IMR-90 (cell line): Measurements from ENCODE around the gene PGPEP1. TPM values are rescaled to one million over a fixed set of nuclear protein-coding genes. Genes with fewer than 3 reads are reported as not detected.

Source experiments
- ATAC-seq: fragments of 200-7000 bp; cut with Tn5 transposase; 2 replicates; pipeline ENCODE4 v1.9.1; 2020; ENCODE audit warnings: low read depth, mild to moderate bottlenecking, moderate library complexity
- BruUV-seq: library from RNA; stranded (reverse); fragments of 400-500 nt; replicated peaks from 2 replicates; lab custom pipeline; 2021; lab: Mats Ljungman, UMichigan
- CTCF ChIA-PET: fragments of 300-600 bp; formaldehyde crosslinking; extraction: SDS; loops from one replicate; lab custom pipeline; 2021; ENCODE audit warnings: antibody characterized with exemption; lab: Yijun Ruan, JAX
- POLR2A ChIA-PET: fragments of 300-600 bp; sonication (Branson Sonifier 250); formaldehyde crosslinking; loops from one replicate; lab custom pipeline; 2022; ENCODE audit warnings: antibody characterized with exemption; ENCODE audit not compliant: unreplicated experiment; lab: Charles Lee
- DNase-seq: peaks from one replicate; pipeline ENCODE4 v3.0.0; 2013
- H2AFZ ChIP-seq: replicated peaks from 2 replicates; pipeline ENCODE3; 2013; ENCODE audit warnings: low read length, mild to moderate bottlenecking; ENCODE audit not compliant: poor library complexity
- H2AK5ac ChIP-seq: 2 replicates; pipeline ENCODE4 v1.6.1; 2013; ENCODE audit warnings: low read depth, low read length, inconsistent platforms
- H2AK9ac ChIP-seq: replicated peaks from 2 replicates; pipeline ENCODE3; 2013; ENCODE audit warnings: mild to moderate bottlenecking, low read depth, low read length, moderate library complexity; ENCODE audit not compliant: poor library complexity
- H2BK120ac ChIP-seq: 2 replicates; pipeline ENCODE4 v1.6.1; 2013; ENCODE audit warnings: low read depth, low read length, inconsistent platforms
- H2BK15ac ChIP-seq: 3 replicates; pipeline ENCODE4 v1.6.1; 2013; ENCODE audit warnings: low read depth, low read length, inconsistent platforms
- H2BK20ac ChIP-seq: 2 replicates; pipeline ENCODE4 v1.6.1; 2013; ENCODE audit warnings: low read depth, mild to moderate bottlenecking, inconsistent platforms, low read length, moderate library complexity
- H2BK5ac ChIP-seq: 2 replicates; pipeline ENCODE4 v1.6.1; 2013; ENCODE audit warnings: mild to moderate bottlenecking, low read depth, low read length, inconsistent platforms; ENCODE audit not compliant: poor library complexity, severe bottlenecking
- H3K14ac ChIP-seq: replicated peaks from 2 replicates; pipeline ENCODE4 v1.6.1; 2013; ENCODE audit warnings: low read depth, low read length, inconsistent platforms
- H3K18ac ChIP-seq: 2 replicates; pipeline ENCODE4 v1.6.1; 2013; ENCODE audit warnings: low read depth, low read length, control low read depth
- H3K23ac ChIP-seq: 2 replicates; pipeline ENCODE4 v1.6.1; 2013; ENCODE audit warnings: low read depth, low read length, inconsistent platforms
- H3K27ac ChIP-seq: 2 replicates; pipeline ENCODE4 v1.5.1; 2013; ENCODE audit warnings: mild to moderate bottlenecking, control low read depth, low read length; ENCODE audit not compliant: insufficient read depth
- H3K27me3 ChIP-seq: 2 replicates; pipeline ENCODE4 v1.6.1; 2013; ENCODE audit warnings: low read length; ENCODE audit not compliant: control insufficient read depth, insufficient read depth
- H3K36me3 ChIP-seq: 2 replicates; pipeline ENCODE4 v1.6.1; 2013; ENCODE audit warnings: low read length, mixed read lengths; ENCODE audit not compliant: control insufficient read depth, insufficient read depth
- H3K4ac ChIP-seq: 2 replicates; pipeline ENCODE4 v1.6.1; 2013; ENCODE audit warnings: low read depth, low read length, inconsistent platforms
- H3K4me1 ChIP-seq: 2 replicates; pipeline ENCODE4 v1.6.1; 2013; ENCODE audit warnings: low read length, mixed read lengths; ENCODE audit not compliant: control insufficient read depth, insufficient read depth
- H3K4me2 ChIP-seq: 2 replicates; pipeline ENCODE4 v1.6.1; 2013; ENCODE audit warnings: low read depth, mild to moderate bottlenecking, control low read depth, low read length, moderate library complexity
- H3K4me3 ChIP-seq: 2 replicates; pipeline ENCODE4 v1.5.1; 2013; ENCODE audit warnings: low read depth, mild to moderate bottlenecking, control low read depth, low read length, moderate library complexity; ENCODE audit not compliant: insufficient read depth
- H3K56ac ChIP-seq: 2 replicates; pipeline ENCODE4 v1.6.1; 2013; ENCODE audit warnings: low read length, inconsistent platforms; ENCODE audit not compliant: insufficient read depth; ENCODE audit errors: extremely low read depth
- H3K79me1 ChIP-seq, 2 experiments: 2 replicates each; pipeline ENCODE4 v1.6.1; 2013; ENCODE audit warnings: low read length in 2 of 2, inconsistent platforms in 1 of 2, low read depth in 1 of 2
- H3K9ac ChIP-seq: 2 replicates; pipeline ENCODE4 v1.6.1; 2013; ENCODE audit warnings: low read depth, low read length, control low read depth
- H3K9me1 ChIP-seq: 2 replicates; pipeline ENCODE4 v1.6.1; 2013; ENCODE audit warnings: low read length, inconsistent platforms; ENCODE audit not compliant: insufficient read depth
- H3K9me3 ChIP-seq: 2 replicates; pipeline ENCODE4 v1.6.1; 2013; ENCODE audit warnings: low read length; ENCODE audit not compliant: control insufficient read depth, insufficient read depth
- H4K20me1 ChIP-seq: 2 replicates; pipeline ENCODE4 v1.6.1; 2013; ENCODE audit warnings: low read length, inconsistent platforms; ENCODE audit not compliant: insufficient read depth
- H4K5ac ChIP-seq: 2 replicates; pipeline ENCODE4 v1.6.1; 2013; ENCODE audit warnings: mild to moderate bottlenecking, low read depth, low read length, control low read depth
- H4K8ac ChIP-seq, 2 experiments: 2 replicates each; pipeline ENCODE4 v1.6.1; 2013; ENCODE audit warnings: low read depth in 2 of 2, low read length in 2 of 2, control low read depth in 1 of 2, inconsistent platforms in 1 of 2
- H4K91ac ChIP-seq: 2 replicates; pipeline ENCODE4 v1.6.1; 2013; ENCODE audit warnings: low read depth, low read length, inconsistent platforms; ENCODE audit not compliant: insufficient read depth
- CEBPB ChIP-seq: IDR thresholded peaks from 2 replicates; pipeline ENCODE4 v1.6.1; 2012; ENCODE audit warnings: low read depth, low read length, improper control_type of control experiment
- CHD1 ChIP-seq: IDR thresholded peaks from 2 replicates; pipeline ENCODE4 v1.6.1; 2012; ENCODE audit warnings: low read depth, low read length, improper control_type of control experiment
- ELK1 ChIP-seq: fragments of 150-350 bp; IDR thresholded peaks from 2 replicates; pipeline ENCODE4 v1.6.1; 2016; ENCODE audit warnings: low read depth, mild to moderate bottlenecking, low read length, moderate library complexity, borderline replicate concordance
- MXI1 ChIP-seq: IDR thresholded peaks from 2 replicates; pipeline ENCODE4 v1.6.1; 2012; ENCODE audit warnings: low read depth, mild to moderate bottlenecking, low read length, moderate library complexity, borderline replicate concordance
- POLR2A ChIP-seq: IDR thresholded peaks from 2 replicates; pipeline ENCODE4 v1.6.1; 2012; ENCODE audit warnings: mild to moderate bottlenecking, low read depth, low read length
- RCOR1 ChIP-seq: IDR thresholded peaks from 2 replicates; pipeline ENCODE4 v1.6.1; 2012; ENCODE audit warnings: mild to moderate bottlenecking, low read length, improper control_type of control experiment; ENCODE audit not compliant: insufficient replicate concordance
- RFX5 ChIP-seq: IDR thresholded peaks from 2 replicates; pipeline ENCODE4 v1.8.0; 2012; ENCODE audit warnings: low read depth, mild to moderate bottlenecking, low read length, moderate library complexity
- WGBS, 2 experiments: methylation state at CpG; one replicate each; pipeline versions ENCODE4 v1.1.5 to v1.1.7; 2013; ENCODE audit warnings: missing lambda C conversion rate in 2 of 2; ENCODE audit not compliant: insufficient read length in 1 of 2; ENCODE audit errors: extremely low coverage in 2 of 2; 5-methylcytosine and 5-hydroxymethylcytosine counted together
- dilution Hi-C: fragments of 300-500 bp; cut with HindIII; formaldehyde crosslinking; loops from one replicate; pipeline ENCODE4 v1.14.3; 2018; ENCODE audit warnings: low sequenced_read_pairs; ENCODE audit not compliant: unreplicated experiment
- in situ Hi-C: fragments of 300-500 bp; cut with MboI; formaldehyde crosslinking; loops from 3 replicates; pipeline ENCODE4 v1.14.3; 2019; ENCODE audit warnings: low sequenced_read_pairs, inconsistent platforms, mixed read lengths
- intact Hi-C: fragments of 100-400 bp; cut with micrococcal nuclease; formaldehyde crosslinking; loops from 2 replicates; pipeline ENCODE4 v1.10.0; 2022
- polyA plus RNA-seq, 3 experiments: library from polyadenylated mRNA; depleted of rRNA; stranded (reverse); fragments of >200 nt; gene quantifications; 2 replicates each; pipeline ENCODE4 v1.2.3, GENCODE V29; 2012; ENCODE audit warnings: low replicate concordance in 1 of 3
- total RNA-seq: library from RNA; depleted of rRNA; stranded (reverse); fragments of >200 nt; gene quantifications from 2 replicates; pipeline ENCODE4 v1.2.3, GENCODE V29; 2012
- TF ChIP-seq, protein P1 (sequence below): fragments of 150-350 bp; IDR thresholded peaks from 2 replicates; pipeline ENCODE4 v1.6.1; 2017; ENCODE audit warnings: mild to moderate bottlenecking, antibody characterized with exemption, low read length, low read depth

Gene PGPEP1
- total and polyA plus RNA-seq, 2 of the 4 experiments (the other 2 are of a cell fraction) = 11.8 to 14.3 TPM

DNA sequence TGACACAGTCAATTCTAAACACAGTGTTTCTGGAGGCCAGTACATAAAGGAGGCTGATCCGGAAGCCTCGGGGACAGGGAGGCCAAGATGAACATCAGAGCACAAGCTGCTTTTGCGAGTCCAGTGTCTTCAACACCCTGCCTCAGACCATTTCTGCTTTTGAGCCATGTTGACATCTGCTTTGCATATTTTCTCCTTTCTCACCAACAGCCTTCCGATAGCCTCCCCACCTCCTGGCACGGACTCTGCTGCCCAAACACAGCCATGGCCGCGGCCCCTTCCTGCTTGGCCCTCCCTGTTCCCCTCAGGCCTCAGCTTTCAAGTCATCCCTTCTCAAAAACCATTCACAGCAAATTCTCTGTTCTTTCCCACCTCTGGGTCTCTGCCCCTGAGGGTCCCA is 53.4 kb downstream of the PGPEP1 start:
- Histone ChIP-seq H2AFZ (no peak overlapping the region), H3K18ac (no peak overlapping the region), H3K36me3 (peaks cover 6% of the 10 kb centered on the region; the same call in 1 of the 2 replicates), H4K91ac (no peak overlapping the region; the same call in 1 of the 2 replicates), H3K27ac (no peak overlapping the region), H4K20me1 (peaks cover 6% of the 10 kb centered on the region), H2BK15ac (no peak overlapping the region), H3K56ac (no peak overlapping the region), H2BK5ac (no peak overlapping the region), H2AK9ac (no peak overlapping the region), H3K79me1 (peaks cover 0 to 8% of the 10 kb centered on the region in 2 experiments; a peak in 1 of 4 replicates), H3K4ac (peak overlapping the region; percentile 44; the same call in 1 of the 2 replicates), H3K9me3 (no peaks in the 10 kb centered on the region), H3K4me3 (no peak overlapping the region), H3K4me2 (no peak overlapping the region), H3K27me3 (no peaks in the 10 kb centered on the region), H3K9ac (no peak overlapping the region), H3K4me1 (peaks cover 19% of the 10 kb centered on the region), H2BK20ac (no peak overlapping the region), H3K9me1 (peaks cover 6% of the 10 kb centered on the region; the same call in 1 of the 2 replicates), H2BK120ac (no peak overlapping the region), H4K8ac (peak overlapping the region in 1 of 2 experiments; percentile 9; a peak in 2 of 4 replicates), H2AK5ac (peak overlapping the region; percentile 75), H3K23ac (no peak overlapping the region), H3K14ac (no peak overlapping the region), H4K5ac (no peak overlapping the region)
- no peak for DNase-seq
- intact Hi-C loops = no loop called here
- POLR2A ChIA-PET = no interaction called here
- dilution Hi-C loops = no loop called here
- in situ Hi-C loops = no loop called here
- 65% methylated on average over 5 of the region's 7 CpGs; no CpG with 5 or more reads in 1 of the 2 experiments for WGBS, 2 experiments
- no peak for ATAC-seq
- CTCF ChIA-PET = interaction anchor here (0.5 kb wide), 1 partner anchor 15 kb away, joined by 3 read pairs; no protein-coding TSS in a partner anchor
- no TSS peak for BruUV-seq
- TF ChIP-seq RCOR1 = no peak
- TF ChIP-seq RFX5 = no peak
- TF ChIP-seq MXI1 = no peak
- TF ChIP-seq, protein P1, sequence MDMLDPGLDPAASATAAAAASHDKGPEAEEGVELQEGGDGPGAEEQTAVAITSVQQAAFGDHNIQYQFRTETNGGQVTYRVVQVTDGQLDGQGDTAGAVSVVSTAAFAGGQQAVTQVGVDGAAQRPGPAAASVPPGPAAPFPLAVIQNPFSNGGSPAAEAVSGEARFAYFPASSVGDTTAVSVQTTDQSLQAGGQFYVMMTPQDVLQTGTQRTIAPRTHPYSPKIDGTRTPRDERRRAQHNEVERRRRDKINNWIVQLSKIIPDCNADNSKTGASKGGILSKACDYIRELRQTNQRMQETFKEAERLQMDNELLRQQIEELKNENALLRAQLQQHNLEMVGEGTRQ = no peak
- TF ChIP-seq POLR2A = no peak
- no peak for TF ChIP-seq ELK1
- no peak for TF ChIP-seq CEBPB
- TF ChIP-seq CHD1 = no peak
